Naive thymus-derived CD8-positive, alpha-beta T cell (primary cell): ENCODE measurements around the gene SMIM29. TPM values are rescaled to one million over a fixed set of nuclear protein-coding genes. Genes with fewer than 3 reads are reported as not detected.
A peak's percentile ranks its signal among the peaks of the same experiment; 100 is the strongest.

Source experiments
- ATAC-seq, 2 donors: fragments of 150-1000 bp; cut with Tn5 transposase in 1 of 2; sonication (Bioruptor Pico), chemical (Tn5 transposase) in 1 of 2; 1 replicate in 1 of 2; 2 replicates in 1 of 2; pipeline ENCODE4 v1.10.0; 2021; ENCODE audit warnings: mild to moderate bottlenecking in 2 of 2, moderate library complexity in 2 of 2
- POLR2A ChIA-PET: fragments of 350-600 bp; sonication (Branson Sonifier 250); formaldehyde crosslinking; loops from one replicate; lab custom pipeline; 2021; ENCODE audit warnings: antibody characterized with exemption; lab: Charles Lee
- DNase-seq, 10 donors: peaks; one replicate each; pipeline versions ENCODE4 v3.0.0 to v3.0.0-alpha.2; 2020 to 2022
- H3K27ac Mint-ChIP-seq, 10 donors: one replicate each; pipeline ENCODE4 v1.8.0; 2020 to 2022; ENCODE audit warnings: mild to moderate bottlenecking in 10 of 10, mixed read lengths in 10 of 10, moderate library complexity in 4 of 10, inconsistent platforms in 1 of 10
- H3K27me3 Mint-ChIP-seq, 5 donors: one replicate each; pipeline ENCODE4 v1.8.0; 2021 to 2022; ENCODE audit warnings: mixed read lengths in 5 of 5
- H3K36me3 Mint-ChIP-seq, 3 donors: one replicate each; pipeline ENCODE4 v1.8.0; 2020 to 2022; ENCODE audit warnings: mixed read lengths in 3 of 3, mild to moderate bottlenecking in 2 of 3, inconsistent platforms in 1 of 3
- H3K4me1 Mint-ChIP-seq, 4 donors: one replicate each; pipeline ENCODE4 v1.8.0; 2021 to 2022; ENCODE audit warnings: mixed read lengths in 4 of 4
- H3K4me3 Mint-ChIP-seq, 10 donors: one replicate each; pipeline ENCODE4 v1.8.0; 2020 to 2022; ENCODE audit warnings: mild to moderate bottlenecking in 10 of 10, mixed read lengths in 10 of 10, moderate library complexity in 6 of 10, inconsistent platforms in 1 of 10
- H3K9me3 Mint-ChIP-seq, 9 donors: one replicate each; pipeline ENCODE4 v1.8.0; 2020 to 2022; ENCODE audit warnings: mixed read lengths in 9 of 9, mild to moderate bottlenecking in 3 of 9, inconsistent platforms in 1 of 9, moderate library complexity in 1 of 9
- polyA plus RNA-seq, 3 donors: library from polyadenylated mRNA; unstranded; fragments of 300-500 nt; fragmentation: Illumina TruSeq; gene quantifications; one replicate each; pipeline ENCODE4 v1.2.3, GENCODE V29; 2021
- total RNA-seq, 8 experiments: library from RNA in 2 of 8; stranded (reverse) in 2 of 8; gene quantifications; one replicate each; pipeline ENCODE4 v1.2.3 and lab custom pipeline; 2021 to 2026

Gene SMIM29
- total RNA-seq (10 to 100 TPM; 21.0 to 21.7 TPM), polyA plus RNA-seq (10 to 100 TPM; 37.6 to 45.4 (median 45.0) TPM), total RNA-seq (lab: John Stamatoyannopoulos, UW) (5.7 to 15.5 (median 10.0) reads per million in 6 experiments)

DNA sequence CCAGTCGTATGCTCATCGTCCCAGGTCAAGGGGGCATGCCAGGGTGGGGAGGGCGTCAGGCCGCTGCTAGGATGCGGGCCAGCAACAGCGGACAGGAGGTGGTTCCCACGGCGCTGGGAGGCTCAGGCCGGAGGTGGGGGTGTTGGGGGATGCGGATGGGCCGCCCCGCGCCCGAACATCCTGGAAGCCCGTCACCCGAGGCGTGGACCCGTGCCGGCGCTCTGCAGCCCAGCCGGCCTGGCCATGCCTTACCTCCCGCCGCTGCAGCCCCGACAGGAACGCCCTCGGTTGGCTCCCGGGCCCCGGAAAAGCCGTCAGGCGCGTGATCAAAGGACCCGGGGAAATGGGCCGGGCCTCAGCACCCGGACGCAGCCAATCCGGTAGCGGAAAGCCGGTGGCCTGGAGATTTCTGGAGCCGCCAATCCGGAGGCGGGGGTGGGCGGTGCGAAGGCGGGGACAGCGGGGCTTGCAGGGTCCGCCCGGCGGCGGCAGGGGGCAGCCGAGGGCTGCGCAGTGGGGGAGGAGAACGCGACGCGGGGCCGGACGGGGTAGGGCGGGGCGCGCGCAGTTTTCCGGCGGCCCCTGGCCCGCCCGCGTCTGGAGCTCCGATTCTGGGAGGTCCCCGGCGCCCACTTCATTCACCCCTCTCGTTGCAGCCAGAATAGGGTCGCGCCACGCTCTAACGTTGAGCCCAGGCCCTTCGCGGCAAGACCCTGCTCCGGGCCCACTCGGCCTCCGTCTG, at the start of gene SMIM29:
TSS of gene SMIM29 (minus strand) at position 280 of the 742 bp plus-strand sequence. CDS start 1,215 bp downstream, outside the sequence.
- Mint-ChIP-seq H3K27me3 (no peaks in the 10 kb centered on the region), H3K4me3 (peak within 1 kb of the TSS; percentile 87 to 97 (median 95)), H3K36me3 (peaks cover 0 to 19% (median 0%) of the 10 kb centered on the region in 3 donors), H3K9me3 (no peaks in the 10 kb centered on the region), H3K27ac (peak within 1 kb of the TSS; percentile 87 to 98 (median 96)), H3K4me1 (peaks cover 10 to 52% (median 39%) of the 10 kb centered on the region in 4 donors)
- POLR2A ChIA-PET: interaction anchor here (0.6 to 5.1 kb wide), 14 partner anchors 9 to 542 kb away, joined by 3 to 72 read pairs (median 6); partner anchors contain the start of genes HMGA1, NUDT3 and RPS10
- DNase-seq: peak; percentile 93 to 99 (median 98)
- peak; percentile 88 to 93 for ATAC-seq

DNA sequence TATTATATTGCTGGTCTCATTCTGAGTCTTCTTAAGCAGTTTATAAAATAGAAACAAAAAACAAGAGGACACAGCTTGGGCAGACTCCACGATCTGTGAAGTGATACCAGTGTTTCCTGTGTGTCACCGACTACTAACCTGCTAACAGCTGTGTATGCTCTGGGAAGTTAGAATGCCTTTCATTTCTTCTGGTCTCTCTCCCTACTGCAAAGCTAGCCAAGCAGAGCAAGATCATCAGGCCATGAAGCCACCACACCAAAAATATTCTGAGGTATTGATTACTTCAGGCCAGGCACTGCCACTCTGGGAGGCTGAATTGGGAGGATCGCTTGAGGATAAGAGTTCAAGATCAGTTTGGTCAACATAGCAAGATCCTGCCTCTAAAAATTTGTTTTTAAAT, 46.9 kb upstream of the SMIM29 start:
- H3K36me3 Mint-ChIP-seq: peaks cover 0 to 36% (median 15%) of the 10 kb centered on the region in 3 donors
- H3K4me3 Mint-ChIP-seq: peak overlapping the region in 1 of 10 donors; percentile 55
- no peak for ATAC-seq
- POLR2A ChIA-PET: no interaction called here
- H3K9me3 Mint-ChIP-seq: no peaks in the 10 kb centered on the region
- peak overlapping the region in 4 of 10 donors; percentile 47 to 86 (median 56) for H3K27ac Mint-ChIP-seq
- H3K27me3 Mint-ChIP-seq: no peaks in the 10 kb centered on the region
- peak in 1 of 10 donors; percentile 23 for DNase-seq
- peaks cover 4 to 48% (median 10%) of the 10 kb centered on the region in 4 donors for H3K4me1 Mint-ChIP-seq

DNA sequence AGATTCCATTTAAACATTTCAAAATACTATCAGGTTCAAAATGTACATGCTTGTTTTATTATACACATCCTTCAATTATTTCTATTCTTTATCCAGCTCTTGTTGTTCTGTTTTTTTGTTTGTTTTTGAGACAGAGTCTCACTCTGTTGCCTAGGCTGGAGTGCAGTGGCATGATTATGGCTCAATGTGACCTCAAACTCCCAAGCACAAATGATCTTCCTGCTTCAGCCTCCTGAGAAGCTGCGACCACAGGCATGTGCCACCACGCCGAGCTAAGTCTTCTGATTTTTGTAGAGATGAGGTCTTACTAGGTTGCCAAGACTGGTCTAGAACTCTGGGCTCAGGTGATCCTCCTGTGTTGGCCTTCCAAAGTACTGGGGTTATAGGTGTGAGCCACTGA, 44.1 kb upstream of the SMIM29 start:
- Mint-ChIP-seq H3K9me3 (no peaks in the 10 kb centered on the region), H3K4me1 (peaks cover 7 to 40% (median 17%) of the 10 kb centered on the region in 4 donors), H3K27me3 (no peaks in the 10 kb centered on the region), H3K4me3 (no peak overlapping the region), H3K36me3 (peaks cover 0 to 49% (median 19%) of the 10 kb centered on the region in 3 donors), H3K27ac (no peak overlapping the region)
- DNase-seq: no peak
- POLR2A ChIA-PET: no interaction called here
- ATAC-seq: no peak

DNA sequence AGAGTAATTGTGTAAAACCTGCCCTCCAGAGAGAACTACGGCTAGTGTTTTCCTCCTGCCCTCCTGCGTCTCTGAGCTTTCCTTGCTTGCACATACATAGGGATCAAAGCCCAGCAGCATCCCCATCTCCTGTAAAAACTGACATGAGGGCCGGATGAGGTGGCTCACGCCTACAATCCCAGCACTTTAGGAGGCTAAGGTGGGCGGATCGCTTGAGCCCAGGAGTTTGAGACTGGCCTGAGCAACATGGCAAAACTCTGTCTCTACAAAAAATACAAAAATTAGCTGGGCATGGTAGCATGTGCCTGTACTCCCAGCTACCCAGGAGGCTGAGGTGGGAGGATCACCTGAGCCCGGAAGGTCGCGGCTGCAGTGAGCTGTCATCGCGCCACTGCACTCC, 40.3 kb upstream of the SMIM29 start:
- Mint-ChIP-seq H3K27me3 (no peaks in the 10 kb centered on the region), H3K4me1 (peaks cover 6 to 36% (median 12%) of the 10 kb centered on the region in 4 donors), H3K4me3 (no peak overlapping the region), H3K27ac (peak overlapping the region in 7 of 10 donors; percentile 14 to 53 (median 44)), H3K9me3 (no peaks in the 10 kb centered on the region), H3K36me3 (peaks cover 0 to 67% (median 21%) of the 10 kb centered on the region in 3 donors)
- POLR2A ChIA-PET: interaction anchor here (0.6 kb wide), 1 partner anchor 46 kb away, joined by 3 read pairs; no protein-coding TSS in a partner anchor
- no peak for DNase-seq
- no peak for ATAC-seq

DNA sequence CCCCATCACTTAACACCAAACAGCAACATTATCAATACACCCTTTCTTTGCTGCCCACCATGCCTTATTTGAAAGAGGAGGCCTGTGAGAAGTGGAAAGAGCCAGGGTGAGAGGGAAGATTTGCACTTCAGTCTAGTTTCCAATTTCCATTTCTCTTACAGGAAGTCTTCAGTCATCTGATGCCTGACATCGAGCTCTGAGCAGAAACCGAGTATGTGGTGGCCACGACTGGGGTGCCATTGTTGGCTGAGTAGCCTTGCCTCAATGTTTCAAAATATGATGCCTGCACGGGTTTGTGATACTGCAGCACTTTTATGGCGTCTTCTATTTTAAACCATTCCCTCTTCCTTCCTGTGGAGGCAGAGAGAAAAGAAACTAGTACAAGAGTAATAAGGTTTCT, 39.8 kb upstream of the SMIM29 start:
- no peaks in the 10 kb centered on the region for H3K27me3 Mint-ChIP-seq
- H3K4me3 Mint-ChIP-seq: no peak overlapping the region
- peaks cover 6 to 39% (median 12%) of the 10 kb centered on the region in 4 donors for H3K4me1 Mint-ChIP-seq
- H3K9me3 Mint-ChIP-seq: no peaks in the 10 kb centered on the region
- peak overlapping the region in 7 of 10 donors; percentile 16 to 52 (median 47) for H3K27ac Mint-ChIP-seq
- peaks cover 0 to 66% (median 21%) of the 10 kb centered on the region in 3 donors for H3K36me3 Mint-ChIP-seq
- ATAC-seq (no peak), DNase-seq (no peak)
- POLR2A ChIA-PET: no interaction called here

DNA sequence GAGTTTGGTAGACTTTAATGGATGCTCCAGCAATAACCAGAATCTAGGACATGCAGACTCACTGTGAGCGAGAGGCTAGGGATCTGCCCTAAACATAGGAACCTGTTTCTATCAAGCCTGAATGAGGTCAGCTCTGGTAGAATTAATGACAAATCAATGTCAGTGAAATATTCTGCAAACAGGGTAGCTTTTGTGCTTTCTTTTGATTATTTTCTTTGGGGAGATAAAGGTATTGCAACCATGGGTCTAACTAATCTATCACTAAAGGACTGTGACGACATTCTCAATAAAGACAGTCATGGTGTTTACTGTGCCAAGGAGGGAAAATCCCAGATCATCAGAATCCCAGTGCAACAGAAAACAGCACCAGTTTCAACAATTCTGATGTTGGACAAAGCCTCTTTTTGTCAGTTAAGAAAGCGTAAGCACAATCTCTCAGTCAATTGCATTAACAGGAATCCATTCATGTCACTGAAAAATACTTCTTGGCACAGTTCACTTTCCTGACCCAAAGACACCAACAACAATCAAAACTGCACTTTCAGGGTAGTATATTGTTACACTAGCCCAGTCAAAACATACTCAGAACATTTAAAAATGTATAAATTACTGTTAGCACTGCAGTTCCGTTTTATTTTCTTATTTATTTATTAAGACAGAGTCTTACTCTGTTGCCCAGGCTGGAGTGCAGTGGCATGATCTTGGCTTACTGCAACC, 36.8 kb upstream of the SMIM29 start:
- peaks cover 0 to 59% (median 10%) of the 10 kb centered on the region in 3 donors for H3K36me3 Mint-ChIP-seq
- peaks cover 4 to 38% (median 12%) of the 10 kb centered on the region in 4 donors for H3K4me1 Mint-ChIP-seq
- no peak for DNase-seq
- no peaks in the 10 kb centered on the region for H3K9me3 Mint-ChIP-seq
- H3K27ac Mint-ChIP-seq: peak overlapping the region in 1 of 10 donors; percentile 69
- H3K27me3 Mint-ChIP-seq: no peaks in the 10 kb centered on the region
- no peak for ATAC-seq
- H3K4me3 Mint-ChIP-seq: no peak overlapping the region
- POLR2A ChIA-PET: no interaction called here

DNA sequence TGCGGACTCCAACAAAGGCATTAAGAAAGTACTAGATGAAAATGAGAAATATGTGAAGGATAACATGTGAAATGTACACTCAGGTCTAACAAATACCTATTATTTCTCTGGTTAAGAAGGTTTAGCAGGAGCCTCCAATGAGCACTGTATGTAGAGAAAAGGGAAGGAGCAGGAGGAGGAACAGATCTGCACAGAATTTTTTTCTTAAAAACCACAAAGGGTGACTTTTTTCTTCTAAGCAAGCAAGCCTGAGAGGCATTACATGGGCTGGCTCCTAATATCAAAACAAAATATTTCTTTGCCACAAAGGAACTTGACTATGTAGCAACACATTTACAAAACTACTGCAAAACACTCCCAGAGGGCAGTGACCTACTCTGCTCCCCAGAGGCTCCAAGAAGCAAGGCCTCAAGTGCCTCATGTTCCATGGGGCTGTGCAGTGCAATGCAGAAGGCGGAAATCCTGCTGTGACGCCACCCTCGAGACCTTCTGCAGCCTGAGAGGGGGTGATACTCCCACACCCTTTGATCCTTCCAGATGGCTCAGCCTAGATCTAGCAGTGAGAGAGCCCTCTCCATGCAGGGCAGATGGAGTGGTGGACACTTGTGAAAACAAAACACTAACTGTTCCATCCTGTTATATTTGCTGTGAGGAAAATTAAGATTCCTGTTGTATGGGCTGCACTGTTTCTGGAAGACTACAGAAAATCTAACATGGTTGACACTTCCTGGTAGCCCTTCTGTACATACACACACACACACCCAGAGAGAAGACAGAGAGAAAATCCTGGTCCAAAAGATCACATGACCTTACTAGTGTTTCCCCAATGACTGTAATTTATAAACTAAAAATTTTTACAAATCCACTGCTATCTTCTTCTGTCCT, 36.0 kb upstream of the SMIM29 start:
- Mint-ChIP-seq H3K27ac (peak overlapping the region in 4 of 10 donors; percentile 0 to 69 (median 15)), H3K36me3 (peaks cover 0 to 57% (median 13%) of the 10 kb centered on the region in 3 donors), H3K4me1 (peaks cover 4 to 35% (median 16%) of the 10 kb centered on the region in 4 donors), H3K4me3 (peak overlapping the region in 1 of 10 donors; percentile 26), H3K9me3 (no peaks in the 10 kb centered on the region), H3K27me3 (no peaks in the 10 kb centered on the region)
- ATAC-seq (no peak), DNase-seq (no peak)
- POLR2A ChIA-PET: no interaction called here

DNA sequence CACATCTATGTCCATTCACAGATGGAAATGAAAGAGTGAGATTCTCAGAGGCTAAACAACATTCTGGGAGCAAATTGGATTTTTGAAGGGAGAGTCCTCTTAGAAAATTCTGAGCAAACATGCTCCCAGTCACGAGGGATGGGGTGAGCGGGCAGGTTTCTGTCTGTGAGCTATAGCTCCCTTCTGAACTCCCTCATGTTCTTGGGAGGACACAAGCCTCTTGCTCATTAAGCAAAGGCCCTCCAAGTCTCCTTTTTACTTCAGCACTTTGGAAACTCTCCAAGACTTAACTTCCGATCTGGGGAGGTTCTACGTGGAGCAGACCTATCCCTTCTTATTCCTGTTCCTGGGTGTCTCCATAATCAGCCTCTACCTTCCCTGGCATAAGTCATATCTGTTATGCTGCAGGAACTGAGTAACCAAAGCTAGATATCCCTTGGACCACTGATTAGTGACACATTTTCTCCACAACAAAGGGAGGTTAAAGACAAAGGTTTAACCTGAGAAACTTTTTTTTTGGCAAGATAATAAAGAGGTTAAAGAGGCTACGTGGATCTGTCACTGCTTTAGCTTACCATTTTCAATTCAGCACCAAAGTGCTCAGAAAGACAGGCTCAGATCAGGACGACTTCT, 33.0 kb upstream of the SMIM29 start:
- POLR2A ChIA-PET: no interaction called here
- no peak for ATAC-seq
- Mint-ChIP-seq H3K4me3 (no peak overlapping the region), H3K27ac (no peak overlapping the region), H3K36me3 (peaks cover 0 to 40% (median 6%) of the 10 kb centered on the region in 3 donors), H3K9me3 (no peaks in the 10 kb centered on the region), H3K27me3 (no peaks in the 10 kb centered on the region), H3K4me1 (peaks cover 0 to 31% (median 17%) of the 10 kb centered on the region in 4 donors)
- DNase-seq: no peak

DNA sequence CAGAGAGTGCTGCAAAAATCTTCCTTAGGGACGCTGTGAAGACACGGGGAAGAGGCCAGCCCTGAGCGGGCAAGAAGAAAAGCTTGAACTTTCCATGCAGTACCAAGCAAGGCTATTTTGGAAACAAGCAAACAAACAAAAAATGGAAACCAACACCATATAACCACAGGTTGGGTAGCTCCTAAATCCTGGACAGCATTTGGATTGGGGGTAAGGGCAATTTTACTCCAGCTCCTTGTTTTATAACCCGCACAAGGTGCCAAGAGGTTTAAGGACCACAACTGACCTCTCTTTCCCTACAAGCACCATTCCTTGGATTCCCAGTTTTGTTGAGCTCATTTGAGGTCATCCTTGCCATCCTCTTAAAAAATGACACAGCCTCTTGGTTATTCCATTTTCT, 31.4 kb upstream of the SMIM29 start:
- Mint-ChIP-seq H3K4me3 (no peak overlapping the region), H3K4me1 (peaks cover 2 to 30% (median 22%) of the 10 kb centered on the region in 4 donors), H3K27ac (no peak overlapping the region), H3K27me3 (no peaks in the 10 kb centered on the region), H3K36me3 (peaks cover 0 to 30% (median 6%) of the 10 kb centered on the region in 3 donors), H3K9me3 (no peaks in the 10 kb centered on the region)
- DNase-seq (no peak), ATAC-seq (no peak)
- POLR2A ChIA-PET: no interaction called here

DNA sequence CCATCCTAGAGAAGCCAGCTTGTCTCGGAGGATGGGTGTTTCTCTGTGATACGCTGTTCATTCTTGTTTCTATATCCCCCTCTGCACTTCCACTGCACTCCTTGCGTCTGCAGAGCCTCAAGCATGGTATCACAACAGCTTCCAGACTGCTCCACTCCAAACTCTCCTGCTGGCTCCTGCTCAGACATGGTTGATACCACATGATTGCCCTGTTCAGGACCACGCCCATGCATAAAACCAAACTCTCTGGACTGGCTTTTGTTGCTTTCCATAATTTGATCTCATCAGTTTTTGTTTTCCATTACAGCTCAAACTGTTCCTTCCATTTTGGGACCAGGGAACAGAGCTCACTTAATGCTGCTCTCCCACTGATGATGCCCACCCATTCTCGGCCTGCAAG, 30.0 kb upstream of the SMIM29 start:
- H3K36me3 Mint-ChIP-seq: peaks cover 0 to 18% (median 3%) of the 10 kb centered on the region in 3 donors
- POLR2A ChIA-PET: no interaction called here
- H3K4me1 Mint-ChIP-seq: peaks cover 4 to 22% (median 17%) of the 10 kb centered on the region in 4 donors
- DNase-seq (no peak), ATAC-seq (no peak)
- H3K4me3 Mint-ChIP-seq: no peak overlapping the region
- H3K9me3 Mint-ChIP-seq: no peaks in the 10 kb centered on the region
- peak overlapping the region in 2 of 10 donors; percentile 24 to 48 for H3K27ac Mint-ChIP-seq
- H3K27me3 Mint-ChIP-seq: no peaks in the 10 kb centered on the region

DNA sequence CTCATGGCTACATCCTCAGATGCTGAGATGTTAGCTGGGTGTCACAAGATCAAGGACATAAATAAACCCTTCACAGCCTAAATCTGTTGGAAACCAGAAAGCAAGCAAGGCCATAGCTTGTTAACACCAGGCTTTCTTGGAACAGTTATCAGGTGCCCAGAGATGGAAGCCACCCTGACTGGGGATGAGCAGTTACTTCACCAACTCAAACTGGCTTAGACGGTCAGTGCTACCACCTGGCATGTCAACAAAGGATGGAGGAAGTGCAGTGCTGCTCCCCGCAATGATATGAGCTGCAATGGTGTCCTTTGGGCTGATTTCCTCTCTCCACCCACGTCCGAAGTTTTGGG, 28.9 kb upstream of the SMIM29 start:
- Mint-ChIP-seq H3K27ac (peak overlapping the region in 1 of 10 donors; percentile 65), H3K36me3 (peaks cover 0 to 17% (median 3%) of the 10 kb centered on the region in 3 donors), H3K4me3 (no peak overlapping the region), H3K4me1 (peaks cover 4 to 22% (median 18%) of the 10 kb centered on the region in 4 donors), H3K9me3 (no peaks in the 10 kb centered on the region), H3K27me3 (no peaks in the 10 kb centered on the region)
- ATAC-seq (no peak), DNase-seq (no peak)
- POLR2A ChIA-PET: interaction anchor here (0.6 kb wide), 1 partner anchor 138 kb away, joined by 8 read pairs; no protein-coding TSS in a partner anchor
